CD1c-positive myeloid dendritic cell (primary cell): ENCODE results near the gene TTI1.

Experiments
- DNase-seq: peaks from one replicate; pipeline ENCODE4 v3.0.0-alpha.2; 2016; ENCODE audit errors: extremely low spot score

Gene TTI1

GRCh38 chr20:38054647-38055046 lies 21.4 kb upstream of the TTI1 start:
- no peak for DNase-seq

- no peak for DNase-seq
Measured at GRCh38 chr20:38052870-38053269, 19.6 kb upstream of the TTI1 start.

GRCh38 chr20:38050686-38051085 lies 17.4 kb upstream of the TTI1 start:
- no peak for DNase-seq

- DNase-seq: no peak
Measured at GRCh38 chr20:38049800-38050199, 16.5 kb upstream of the TTI1 start.

GRCh38 chr20:38046572-38046971 lies 13.3 kb upstream of the TTI1 start:
- DNase-seq: no peak

GRCh38 chr20:38044685-38045084 lies 11.4 kb upstream of the TTI1 start:
- DNase-seq: no peak

- DNase-seq: no peak
Measured at GRCh38 chr20:38043512-38044300, 10.4 kb upstream of the TTI1 start.

- no peak for DNase-seq
Measured at GRCh38 chr20:38040276-38040675, 7.0 kb upstream of the TTI1 start.

GRCh38 chr20:38036366-38036765 lies 3.1 kb upstream of the TTI1 start:
- peak; percentile 33 for DNase-seq

- no peak for DNase-seq
Measured at GRCh38 chr20:38034961-38035360, 1.7 kb upstream of the TTI1 start.

- no peak for DNase-seq
Measured at GRCh38 chr20:38034108-38034649, 923 bp upstream of the TTI1 start.

- DNase-seq: peak; percentile 3
Measured at GRCh38 chr20:38032585-38033329, 499 bp downstream of the TTI1 start.

GRCh38 chr20:38031957-38032356 lies 1.3 kb downstream of the TTI1 start:
- no peak for DNase-seq

- DNase-seq: no peak
Measured at GRCh38 chr20:38029453-38029852, 3.8 kb downstream of the TTI1 start.

GRCh38 chr20:38024496-38024895 lies 8.8 kb downstream of the TTI1 start:
- DNase-seq: no peak

GRCh38 chr20:38023181-38024001 lies 9.9 kb downstream of the TTI1 start:
- peak; percentile 52 for DNase-seq

GRCh38 chr20:38021087-38021772 lies 12.0 kb downstream of the TTI1 start:
- DNase-seq: no peak

- DNase-seq: no peak
Measured at GRCh38 chr20:38018385-38018784, 14.9 kb downstream of the TTI1 start.

- DNase-seq: no peak
Measured at GRCh38 chr20:38017959-38018358, 15.3 kb downstream of the TTI1 start.

GRCh38 chr20:38013887-38014286 lies 19.4 kb downstream of the TTI1 start:
- no peak for DNase-seq

- no peak for DNase-seq
Measured at GRCh38 chr20:38012332-38012731, 20.9 kb downstream of the TTI1 start.
